CMK (cell line): Measurements from ENCODE around the gene ABCA12.

ENCODE experiments used
- DNase-seq: peaks from one replicate; pipeline ENCODE4 v3.0.0-alpha.2; 2010; ENCODE audit warnings: low read depth

Gene ABCA12

DNA sequence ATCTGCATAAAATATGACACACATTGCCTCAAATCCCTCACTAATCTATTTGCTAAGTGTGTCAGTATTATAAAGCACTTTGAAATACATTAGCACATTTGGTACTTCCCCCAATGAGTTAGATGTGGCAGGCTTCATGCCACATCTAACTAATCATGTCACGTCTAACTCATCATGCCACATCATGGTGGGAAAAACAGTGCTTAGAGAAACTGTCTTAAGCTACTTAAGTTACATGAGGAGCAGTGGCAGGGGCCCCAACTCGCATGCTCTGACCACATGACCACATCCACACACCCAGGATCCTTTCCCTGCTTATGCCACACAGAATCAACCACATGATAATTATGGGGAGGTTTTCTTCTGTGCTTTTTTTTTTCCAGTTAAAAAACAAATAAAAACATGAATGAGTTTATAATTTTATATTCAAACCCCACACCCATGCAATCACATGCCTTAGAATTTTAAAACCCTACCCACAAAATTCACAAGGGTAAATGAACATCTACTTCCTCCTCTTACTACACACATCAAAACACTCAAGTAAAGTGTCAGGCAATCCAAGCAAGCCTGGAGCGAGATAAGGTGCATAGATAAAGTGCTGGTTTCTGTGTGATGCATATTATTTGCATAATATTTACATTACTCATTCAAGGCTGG lies 1.6 kb downstream of the ABCA12 start:
- no peak for DNase-seq

DNA sequence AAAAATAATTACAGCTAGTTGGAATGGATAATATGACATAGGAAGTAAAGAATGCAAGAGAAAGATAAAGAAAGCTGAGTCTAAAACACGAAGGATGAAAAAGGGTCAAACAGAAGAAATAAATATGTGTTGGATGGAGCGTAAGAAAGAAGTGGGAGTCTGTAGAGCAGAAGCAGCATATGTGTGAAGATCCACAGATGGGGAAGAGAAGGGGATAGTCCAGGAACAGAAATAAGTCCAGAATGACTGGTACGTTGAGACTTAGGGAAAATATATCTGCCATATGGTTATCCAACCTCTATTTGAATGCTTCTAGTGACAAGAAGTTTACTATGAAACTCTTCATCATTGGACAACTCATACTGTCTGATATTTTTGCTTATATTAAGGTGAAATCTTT lies 18.0 kb downstream of the ABCA12 start:
- DNase-seq, result no peak

DNA sequence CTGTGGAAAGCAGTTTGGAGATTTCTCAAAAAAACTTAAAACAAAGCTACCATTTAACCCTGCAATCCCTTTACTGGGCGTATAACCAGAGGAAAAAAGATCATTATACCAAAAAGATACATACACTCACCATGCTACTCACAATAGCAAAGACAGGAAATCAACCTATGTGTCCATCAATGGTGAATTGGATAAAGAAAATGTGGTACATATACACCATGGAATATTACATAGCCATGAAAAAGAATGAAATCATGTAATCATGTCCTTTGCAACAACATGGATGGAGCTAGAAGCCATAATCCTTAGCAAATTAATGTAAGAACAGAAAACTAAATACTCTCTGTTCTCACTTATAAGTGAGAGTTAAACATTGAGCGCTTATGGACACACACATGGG lies 18.6 kb downstream of the ABCA12 start:
- DNase-seq, result no peak

DNA sequence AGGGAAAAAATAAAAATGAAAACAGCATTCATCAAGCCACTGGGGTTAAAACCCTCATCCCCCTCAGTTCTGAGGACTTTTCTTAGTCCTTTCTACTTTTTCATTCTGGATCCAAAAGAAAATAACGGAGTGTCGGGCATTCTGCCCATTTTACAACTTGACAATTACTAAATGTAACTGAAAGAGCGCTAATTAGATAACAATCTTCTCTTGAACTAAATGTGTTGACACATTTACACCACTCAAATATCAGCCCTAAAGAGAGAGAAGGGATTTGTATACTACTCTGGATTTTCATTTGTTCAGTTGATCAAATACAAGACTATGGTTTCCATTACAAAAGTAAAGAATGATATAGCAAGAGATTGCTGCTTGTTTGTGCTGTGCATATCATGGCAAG lies 27.5 kb downstream of the ABCA12 start:
- DNase-seq, result no peak

DNA sequence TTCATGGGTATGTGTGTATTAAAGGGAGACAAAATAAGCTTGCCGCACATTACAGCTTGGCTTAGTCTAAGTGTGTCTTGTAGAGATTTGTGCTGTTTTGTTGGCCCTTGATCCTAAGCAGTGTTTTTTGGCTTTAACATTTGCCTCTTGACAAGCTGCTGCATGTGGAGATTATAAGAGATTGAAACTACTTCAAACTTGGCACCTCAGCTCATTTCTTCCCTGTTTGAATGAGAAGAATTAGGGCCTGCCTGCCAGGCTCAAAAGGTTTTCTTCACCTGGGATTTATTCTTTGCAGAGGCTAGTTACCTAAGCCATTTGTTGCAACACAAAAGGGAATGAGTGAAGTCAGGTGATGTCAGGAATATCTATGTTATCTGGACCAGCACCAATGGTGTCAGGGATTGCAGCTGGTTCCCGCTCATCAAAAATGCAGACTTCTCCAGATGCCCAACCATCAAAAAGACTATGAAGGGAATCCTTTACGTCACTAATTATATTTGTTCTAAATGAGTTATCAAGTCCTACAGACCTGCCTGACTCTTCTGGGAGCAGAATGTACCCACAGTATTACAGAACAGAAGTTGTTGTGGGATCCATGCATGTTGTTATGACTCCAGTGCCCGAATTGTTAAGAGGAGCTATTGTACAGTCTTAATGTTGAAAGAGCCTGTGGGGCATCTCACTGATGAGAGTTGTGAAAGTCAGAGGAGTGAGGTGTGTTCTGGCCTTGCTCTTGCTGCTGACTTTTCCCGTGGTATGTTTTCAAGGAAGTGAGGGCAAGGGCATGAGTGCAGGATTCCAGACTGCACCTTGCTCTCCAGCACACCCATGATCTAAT lies 31.0 kb downstream of the ABCA12 start:
- DNase-seq, result no peak

DNA sequence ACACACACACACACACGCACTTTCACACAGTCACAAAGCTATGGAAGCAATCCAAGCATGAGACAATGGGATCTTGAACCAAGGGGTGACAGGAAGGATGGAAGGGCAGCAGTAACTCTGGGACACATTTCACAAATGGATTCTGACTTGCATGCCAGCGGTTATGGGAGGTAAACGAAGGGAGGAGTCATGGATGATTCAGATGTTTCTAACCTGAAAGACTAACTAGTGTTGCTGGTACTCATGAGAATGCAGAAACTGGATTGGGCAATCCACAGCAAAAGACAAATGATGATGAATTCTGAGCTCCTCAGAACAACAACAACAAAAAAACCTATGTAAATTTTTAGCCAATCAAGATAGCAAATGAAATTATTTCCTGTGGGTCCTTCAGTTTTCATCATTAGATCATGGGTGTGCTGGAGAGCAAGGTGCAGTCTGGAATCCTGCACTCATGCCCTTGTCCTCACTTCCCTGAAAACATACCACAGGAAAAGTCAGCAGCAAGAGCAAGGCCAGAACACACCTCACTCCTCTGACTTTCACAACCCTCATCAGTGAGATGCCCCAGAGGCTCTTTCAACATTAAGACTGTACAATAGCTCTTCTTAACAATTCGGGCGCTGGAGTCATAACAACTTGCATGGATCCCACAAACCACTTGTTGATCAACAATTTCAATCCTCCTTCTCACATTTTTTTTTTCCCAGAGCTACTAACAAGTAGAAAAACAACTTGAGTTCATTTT lies 32.6 kb downstream of the ABCA12 start:
- no peak for DNase-seq

DNA sequence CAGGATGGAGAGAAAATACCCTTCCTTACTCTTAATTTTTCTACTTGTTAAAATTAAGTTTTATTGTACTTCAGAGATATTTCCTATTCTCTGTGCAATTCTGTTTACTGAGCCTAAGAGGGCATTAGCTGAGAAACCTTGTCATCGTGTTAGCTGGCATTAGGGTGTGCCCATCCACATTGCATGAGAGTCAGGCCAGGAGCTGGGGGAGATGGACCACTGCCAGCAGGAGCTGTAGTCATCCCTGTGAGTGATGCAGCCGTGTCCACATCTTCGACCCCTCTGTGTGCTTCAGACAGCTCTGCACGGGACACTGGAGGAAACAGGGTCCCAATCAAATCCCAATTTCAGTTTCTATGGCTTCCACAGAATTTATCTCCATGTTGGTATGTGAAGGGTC lies 34.2 kb downstream of the ABCA12 start:
- no peak for DNase-seq

DNA sequence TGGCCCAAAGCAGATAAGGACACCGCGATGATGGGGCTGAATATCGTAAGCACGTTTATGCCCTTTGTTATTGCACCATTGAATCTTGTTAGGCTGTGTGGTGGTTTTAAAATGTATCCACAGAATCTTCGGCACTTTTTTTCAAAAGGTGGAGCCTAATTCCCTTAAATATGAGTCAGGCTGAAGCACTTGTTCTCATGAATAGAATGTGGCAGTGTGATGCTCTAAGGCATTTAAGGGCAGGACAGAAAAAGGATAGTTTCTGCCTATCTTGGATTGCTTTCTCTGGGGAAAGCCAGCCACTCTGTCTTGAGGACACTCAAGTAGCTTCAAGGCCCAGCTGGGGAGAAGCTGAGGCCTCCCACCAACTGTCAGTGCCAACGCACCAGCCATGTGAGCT lies 39.6 kb downstream of the ABCA12 start:
- no peak for DNase-seq

DNA sequence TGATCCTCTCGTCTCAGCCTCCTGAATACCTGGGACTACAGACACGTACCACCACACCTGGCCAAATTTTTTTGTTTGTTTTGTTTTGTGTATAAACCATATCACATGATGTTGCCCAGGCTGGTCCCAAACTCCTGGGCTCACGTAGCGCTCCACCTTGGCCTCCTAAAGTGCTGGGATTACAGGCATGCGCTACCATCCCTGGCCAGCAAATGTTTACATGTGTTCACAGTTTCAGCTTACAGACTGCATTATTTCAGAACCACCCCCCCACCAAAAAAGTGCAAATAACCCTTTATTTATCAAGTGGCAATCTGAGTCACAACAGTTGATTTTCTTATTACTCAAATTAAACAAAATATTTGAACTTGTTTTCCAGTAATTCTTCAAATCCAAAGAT lies 54.3 kb downstream of the ABCA12 start:
- no peak for DNase-seq

DNA sequence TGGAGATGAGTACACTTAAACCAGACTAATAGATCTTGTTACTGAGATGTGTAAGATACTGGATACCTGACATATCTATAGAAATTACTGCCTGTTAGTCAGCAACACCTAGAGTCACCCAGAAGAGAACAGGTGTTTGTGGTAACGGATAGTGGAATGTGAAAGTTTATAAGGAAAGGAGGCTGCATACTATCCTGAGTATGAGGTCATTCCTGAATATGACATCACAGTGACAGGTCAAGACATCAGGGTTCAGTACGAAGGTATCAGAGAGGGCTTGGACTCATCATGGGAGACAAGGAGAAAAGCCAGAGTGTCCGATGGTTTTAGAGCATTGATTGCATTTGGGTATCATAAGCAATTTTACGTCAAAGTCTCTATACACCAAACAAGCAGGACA lies 55.3 kb downstream of the ABCA12 start:
- DNase-seq, result no peak

DNA sequence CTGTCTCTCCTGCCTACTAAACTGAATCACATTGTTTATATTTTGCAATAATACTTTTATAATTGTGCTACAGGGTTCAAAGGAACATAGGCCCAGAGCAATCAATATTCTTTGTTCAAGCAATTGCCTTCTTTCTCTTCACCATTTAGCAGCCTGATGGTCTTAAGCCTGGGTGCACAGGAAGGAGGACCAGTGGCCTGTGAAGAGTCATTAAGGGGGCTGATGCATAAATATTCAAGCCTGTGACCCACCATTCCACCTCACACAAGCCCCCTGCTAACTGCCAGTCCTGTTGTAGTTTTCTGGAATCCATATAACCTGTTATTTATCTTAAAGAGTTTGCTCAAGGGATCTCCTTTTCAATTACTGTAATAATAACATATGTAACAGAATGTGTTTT lies 56.0 kb downstream of the ABCA12 start:
- no peak for DNase-seq

DNA sequence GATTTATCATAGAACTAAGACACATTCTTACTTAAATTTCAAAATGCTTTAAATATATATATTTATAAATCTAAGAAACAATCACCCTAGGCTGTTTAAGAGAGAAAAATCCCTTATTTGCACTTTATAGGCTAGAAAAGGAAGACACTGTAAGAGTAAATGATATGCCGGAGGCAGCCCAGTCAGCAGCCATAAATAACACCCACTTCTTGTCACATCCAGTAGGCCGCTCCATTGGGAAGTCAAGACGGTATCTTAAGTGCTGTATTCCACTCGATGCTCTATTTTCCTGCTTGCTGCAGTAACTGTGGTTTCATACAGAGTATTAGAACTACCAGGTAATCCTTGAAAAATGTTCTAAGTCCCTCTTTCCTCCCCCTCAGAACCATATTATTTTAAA lies 57.9 kb downstream of the ABCA12 start:
- no peak for DNase-seq

DNA sequence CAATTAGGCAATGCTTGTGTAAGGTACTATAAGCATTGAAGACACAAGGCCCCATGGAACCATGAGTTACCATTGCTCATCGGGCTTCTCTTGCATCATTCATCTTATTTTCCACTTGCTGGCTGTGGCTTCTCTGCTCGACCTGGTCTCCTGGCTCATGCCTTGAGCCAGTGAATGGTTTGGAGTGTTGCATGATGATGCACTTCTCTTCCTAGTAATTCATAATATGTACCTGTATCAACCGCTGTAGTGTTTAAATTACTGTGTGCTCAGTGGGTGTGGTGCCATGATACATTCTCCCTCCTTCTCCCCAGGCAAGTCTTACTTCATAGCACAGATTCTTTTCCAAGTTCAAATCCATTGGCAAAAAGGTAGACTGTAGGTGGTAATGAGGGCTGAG lies 66.8 kb downstream of the ABCA12 start:
- DNase-seq, result no peak

DNA sequence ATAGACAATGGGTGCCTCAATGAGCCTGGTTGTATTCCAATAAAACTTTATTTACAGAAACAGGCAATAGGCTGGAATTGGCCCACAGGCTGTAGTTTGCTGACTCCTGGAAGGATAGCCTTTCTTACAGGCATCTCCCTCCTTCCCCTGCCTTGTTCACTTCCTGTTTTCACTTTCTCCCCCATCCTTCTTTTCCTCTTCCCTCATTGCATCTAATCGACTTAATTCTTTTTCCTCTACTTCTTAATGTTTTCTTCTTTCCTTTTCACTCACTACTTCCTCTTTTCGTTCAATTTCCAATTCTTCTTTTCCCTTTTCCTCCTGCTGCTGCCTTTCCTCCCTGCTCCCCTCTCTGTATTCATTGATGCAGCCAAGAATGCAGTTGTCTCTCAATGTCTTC lies 70.0 kb downstream of the ABCA12 start:
- DNase-seq, result no peak

DNA sequence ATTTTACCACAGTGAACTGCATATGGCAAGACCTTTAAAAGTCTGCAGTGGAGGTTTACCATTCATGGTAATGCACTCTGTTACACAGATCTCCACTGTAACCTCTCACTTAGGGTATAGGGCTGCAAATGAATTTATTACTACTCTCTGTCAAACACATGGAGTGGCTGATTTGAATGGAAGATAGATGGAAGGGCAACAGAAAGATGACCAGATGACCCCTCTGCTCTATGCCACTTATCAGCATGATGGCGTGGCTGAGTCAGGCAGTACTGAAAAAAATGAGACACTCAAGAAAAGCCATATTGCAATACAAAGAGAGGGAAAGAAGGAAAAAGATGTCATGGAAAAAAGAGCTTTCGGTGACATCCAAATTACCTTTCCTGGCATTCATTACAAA lies 72.3 kb downstream of the ABCA12 start:
- DNase-seq, result no peak

DNA sequence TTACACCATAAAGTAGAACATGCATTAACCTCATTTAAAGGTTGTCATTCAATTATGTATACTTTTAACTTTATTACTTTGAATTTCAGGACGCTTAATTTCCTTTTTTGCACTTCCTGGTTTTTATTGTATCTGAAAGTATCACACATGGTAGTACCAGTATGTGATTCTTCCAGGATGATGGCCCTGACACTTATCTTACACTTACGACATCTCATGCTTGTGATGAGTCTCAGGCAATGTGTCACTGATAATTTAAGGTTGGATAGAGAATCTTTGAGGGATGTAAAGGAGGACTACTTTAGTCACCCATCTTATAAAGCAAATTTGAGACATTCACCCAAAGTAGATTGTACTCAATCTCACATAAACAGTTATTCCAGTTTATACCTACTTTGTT lies 74.9 kb downstream of the ABCA12 start:
- DNase-seq, result no peak

DNA sequence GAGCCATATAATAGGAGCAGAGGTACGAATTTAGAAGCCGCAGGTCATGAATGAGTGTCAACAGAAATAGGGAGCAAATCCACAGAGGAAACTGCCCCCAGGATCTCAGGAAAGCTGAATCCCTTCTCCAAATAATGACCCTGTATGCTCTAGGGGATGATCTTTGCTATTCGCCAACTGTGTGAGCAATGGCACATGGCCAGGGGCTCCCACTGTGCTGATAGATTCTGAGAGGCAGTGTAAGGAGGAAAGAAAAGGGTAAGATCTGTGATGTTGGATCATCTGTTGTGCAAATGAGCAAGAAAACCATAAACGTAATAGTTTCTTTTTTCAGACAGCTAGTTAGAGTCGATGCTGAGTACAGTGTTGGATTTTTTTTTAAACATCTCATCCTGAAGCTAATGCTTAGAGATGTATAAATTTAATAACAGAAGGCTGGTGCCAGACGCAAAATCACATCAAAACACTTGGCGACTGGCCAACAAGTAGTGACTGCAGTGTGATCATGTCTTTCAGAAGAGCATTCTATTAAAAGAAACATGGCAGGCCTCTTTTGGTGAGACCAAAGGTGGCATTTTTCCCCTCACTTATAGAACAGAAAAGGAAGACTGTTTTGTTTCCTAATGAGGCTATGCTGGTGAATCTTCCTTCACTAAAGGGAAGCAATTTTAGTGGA lies 77.4 kb downstream of the ABCA12 start:
- DNase-seq, result no peak

DNA sequence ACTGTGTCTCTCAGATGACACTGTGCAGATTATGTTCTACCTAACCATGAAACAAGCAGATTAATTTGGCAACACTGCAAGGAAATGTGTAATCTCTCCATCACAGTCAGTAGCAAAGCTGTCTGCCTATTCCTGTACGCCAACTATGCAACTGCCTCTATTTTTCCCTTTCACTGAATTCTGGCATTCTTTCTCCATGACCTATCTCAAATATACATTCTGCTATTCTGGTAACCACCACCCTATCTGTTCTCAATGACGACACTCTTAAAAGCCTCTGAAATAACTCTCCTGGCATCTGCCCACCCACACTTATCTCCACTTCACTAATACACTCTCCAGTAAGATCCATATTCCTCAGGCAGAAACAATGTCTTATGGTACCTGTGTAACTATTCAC lies 78.7 kb downstream of the ABCA12 start:
- no peak for DNase-seq

DNA sequence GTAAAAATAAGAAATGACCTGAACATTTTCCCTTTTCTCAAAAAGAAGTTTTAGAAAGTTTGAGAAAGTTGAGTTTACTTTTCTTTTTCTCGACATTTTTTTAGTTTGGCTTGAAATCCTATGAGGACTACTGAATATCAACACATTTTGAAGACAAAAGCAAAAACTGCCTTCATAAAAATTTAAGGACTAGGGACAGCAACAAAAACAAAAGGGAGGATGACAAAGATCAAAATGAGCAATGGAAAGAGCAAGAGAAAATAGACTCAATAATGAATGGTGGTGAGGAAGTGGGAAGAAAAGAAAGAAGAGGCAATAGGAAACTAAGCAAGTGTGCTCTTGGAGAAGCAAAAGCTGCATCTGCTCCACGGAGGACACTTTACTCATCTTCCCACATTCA lies 82.5 kb downstream of the ABCA12 start:
- DNase-seq, result no peak

DNA sequence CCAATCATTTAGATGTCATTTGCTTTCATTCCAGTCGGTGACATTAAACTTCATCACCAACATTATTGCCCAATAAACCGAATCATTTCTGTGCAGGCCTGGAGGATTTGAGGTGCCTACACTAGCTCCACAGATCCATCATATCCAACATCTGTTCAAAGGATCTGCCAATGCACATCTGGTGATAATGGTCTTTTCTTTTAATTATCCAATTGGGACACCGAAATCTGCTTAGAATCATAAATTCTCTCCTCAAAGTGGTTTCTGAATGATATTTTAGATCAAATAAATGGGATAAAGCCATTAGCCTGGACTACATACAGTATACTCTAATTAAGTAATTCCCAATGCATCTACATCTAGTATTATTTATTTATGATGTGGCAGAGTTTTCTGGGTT lies 85.6 kb downstream of the ABCA12 start:
- no peak for DNase-seq

DNA sequence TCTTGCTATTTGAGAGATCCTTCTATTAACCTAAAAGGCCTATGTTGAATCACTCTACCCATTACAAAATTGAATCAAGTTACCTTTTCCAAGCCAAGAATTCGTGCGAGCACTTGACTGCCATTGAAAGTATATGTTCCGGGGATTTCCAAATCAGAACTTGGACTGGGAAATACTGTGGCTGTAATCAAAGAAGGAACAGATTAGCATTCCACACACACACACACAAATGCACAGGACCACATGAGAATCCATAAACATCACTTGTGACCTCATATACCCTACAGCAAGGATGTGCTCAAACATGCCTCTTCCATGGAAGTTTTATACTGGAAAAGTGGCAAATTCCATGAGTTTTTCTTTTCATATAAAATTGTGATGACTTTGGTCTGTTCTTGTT lies 86.0 kb downstream of the ABCA12 start:
- DNase-seq, result no peak

DNA sequence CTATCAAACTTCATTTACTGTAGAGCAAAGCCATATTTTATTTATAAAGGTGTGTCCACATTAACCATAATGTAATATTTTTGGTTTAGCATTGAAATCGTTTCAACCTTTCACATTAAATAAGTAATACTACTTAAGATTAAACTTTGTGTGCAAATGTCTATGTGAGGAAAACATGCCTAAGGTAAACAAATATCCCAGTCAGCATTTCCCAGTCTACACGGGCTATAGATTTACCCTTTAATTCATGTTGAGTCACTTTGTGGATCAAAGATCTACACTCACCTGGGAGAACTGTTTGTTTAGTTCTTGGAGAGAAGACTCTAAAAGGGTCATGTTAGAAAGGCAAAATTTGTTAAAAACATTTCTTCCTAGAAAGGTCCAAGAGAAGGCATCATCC lies 89.1 kb downstream of the ABCA12 start:
- DNase-seq, result no peak

DNA sequence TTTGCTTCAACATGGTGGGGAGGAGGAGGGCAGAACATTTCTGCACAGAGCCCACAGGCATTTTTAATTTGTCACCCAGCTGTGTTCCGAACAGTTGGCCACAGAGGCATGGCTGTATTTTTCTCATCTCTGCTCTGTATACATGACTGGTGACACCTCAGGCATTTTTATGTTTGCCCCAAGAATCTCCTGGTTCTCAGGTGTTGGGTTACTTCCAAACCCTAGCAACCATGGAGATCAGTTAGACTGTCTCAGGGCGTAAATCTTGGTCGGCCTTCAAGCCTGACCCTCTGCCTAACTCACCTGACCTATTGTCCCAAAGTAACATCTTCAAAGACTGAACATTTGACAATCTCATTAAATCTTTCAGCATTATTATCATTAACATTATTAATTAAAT lies 100.0 kb downstream of the ABCA12 start:
- no peak for DNase-seq
